Left lung (tissue), 10 donors: ENCODE results near the gene ADCY7. TPM values are rescaled to one million over a fixed set of nuclear protein-coding genes. Genes with fewer than 3 reads are reported as not detected.

Experiments
- ATAC-seq: fragments of 200-7000 bp; cut with Tn5 transposase; one replicate; pipeline ENCODE4 v1.9.1; 2020; ENCODE audit warnings: moderate library complexity
- DNase-seq, 4 donors: peaks; one replicate each; pipeline ENCODE4 v3.0.0-alpha.2; 2013 to 2020
- H3K27ac ChIP-seq, 2 donors: fragments of 200-600 bp; sonication (generic) in 1 of 2; one replicate each; pipeline versions ENCODE4 v1.5.0 to v1.8.0; 2020 to 2021
- H3K27me3 ChIP-seq, 2 donors: fragments of 200-600 bp; sonication (generic) in 1 of 2; one replicate each; pipeline versions ENCODE4 v1.5.0 to v1.8.0; 2020 to 2021
- H3K36me3 ChIP-seq, 2 donors: fragments of 200-600 bp; sonication (generic) in 1 of 2; one replicate each; pipeline versions ENCODE4 v1.5.0 to v1.8.0; 2020 to 2021
- H3K4me1 ChIP-seq, 2 donors: fragments of 200-600 bp; one replicate each; pipeline ENCODE4 v1.8.0; 2021
- H3K4me3 ChIP-seq, 2 donors: fragments of 200-600 bp; sonication (generic) in 1 of 2; one replicate each; pipeline versions ENCODE4 v1.5.0 to v1.8.0; 2020 to 2021; ENCODE audit warnings: mild to moderate bottlenecking in 1 of 2
- H3K9me3 ChIP-seq, 2 donors: fragments of 200-600 bp; sonication (generic) in 1 of 2; one replicate each; pipeline versions ENCODE4 v1.5.0 to v1.8.0; 2020 to 2021
- intact Hi-C, 2 donors: fragments of 100-400 bp; cut with DNase I; formaldehyde crosslinking; loops; one replicate each; pipeline versions ENCODE4 v1.11.2 to v1.14.2; 2022
- polyA plus RNA-seq, 6 donors: library from polyadenylated mRNA; unstranded; fragments of 120-200 nt; gene quantifications; one replicate each; pipeline ENCODE4 v1.2.1, GENCODE V29; 2013; ENCODE audit not compliant: insufficient read length in 6 of 6
- total RNA-seq, 2 donors: library from RNA; stranded (reverse); fragmentation: NEBNext Ultra II Directional; extraction: Animal tissue kit (Norgen Biotek cat#: 25700); gene quantifications; one replicate each; pipeline ENCODE4 v1.2.1, GENCODE V29; 2021
- TF ChIP-seq, protein P1 (sequence below), 2 donors: fragments of 200-600 bp; sonication (generic) in 1 of 2; IDR thresholded peaks; one replicate each; pipeline versions ENCODE4 v1.5.0 to v1.8.0; 2021; ENCODE audit warnings: antibody characterized with exemption in 2 of 2
- donor health status: DM: no; HTN: yes; CAD: no.
- donor health status: DM: no; HTN: no; CAD: no.

Gene ADCY7
- total and polyA plus RNA-seq, 8 donors: 23.5 to 116 (median 29.9) TPM

DNA sequence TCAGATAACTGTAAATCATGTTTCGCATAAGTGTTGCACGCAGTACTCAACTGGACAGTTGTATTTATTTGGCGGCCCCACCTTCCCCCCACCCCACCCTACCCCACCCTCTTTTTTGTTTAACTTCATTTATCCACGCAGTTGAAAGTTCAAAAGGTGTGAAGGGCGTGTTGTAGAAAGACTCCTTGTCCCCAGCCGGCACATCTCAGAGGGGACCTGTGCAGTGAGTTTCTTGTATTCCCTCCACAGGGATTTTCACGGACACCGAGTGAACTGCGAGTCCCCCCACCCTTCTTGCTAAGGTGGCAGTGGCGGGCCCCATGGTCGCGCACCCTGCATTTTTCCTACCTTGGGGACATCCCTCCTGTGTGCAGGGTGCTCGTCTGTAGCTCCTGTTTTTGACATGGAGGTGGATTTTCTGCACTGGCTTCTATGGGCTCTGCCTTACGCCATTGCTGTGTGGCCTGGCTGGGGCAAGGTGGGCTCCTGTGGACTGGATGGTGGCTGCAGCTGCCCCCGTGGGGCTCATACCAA, 36.2 kb downstream of the ADCY7 start:
- intact Hi-C loops: no loop called here
- no peaks in the 10 kb centered on the region for H3K9me3 ChIP-seq
- H3K36me3 ChIP-seq: peaks cover 0 to 100% of the 10 kb centered on the region in 2 donors
- ATAC-seq: no peak
- H3K27me3 ChIP-seq: no peaks in the 10 kb centered on the region
- H3K4me3 ChIP-seq: no peak overlapping the region
- H3K4me1 ChIP-seq: peaks cover 3 to 21% of the 10 kb centered on the region in 2 donors
- DNase-seq: peak in 2 of 4 donors; percentile 29 to 34
- H3K27ac ChIP-seq: no peak overlapping the region
- TF ChIP-seq, protein P1, sequence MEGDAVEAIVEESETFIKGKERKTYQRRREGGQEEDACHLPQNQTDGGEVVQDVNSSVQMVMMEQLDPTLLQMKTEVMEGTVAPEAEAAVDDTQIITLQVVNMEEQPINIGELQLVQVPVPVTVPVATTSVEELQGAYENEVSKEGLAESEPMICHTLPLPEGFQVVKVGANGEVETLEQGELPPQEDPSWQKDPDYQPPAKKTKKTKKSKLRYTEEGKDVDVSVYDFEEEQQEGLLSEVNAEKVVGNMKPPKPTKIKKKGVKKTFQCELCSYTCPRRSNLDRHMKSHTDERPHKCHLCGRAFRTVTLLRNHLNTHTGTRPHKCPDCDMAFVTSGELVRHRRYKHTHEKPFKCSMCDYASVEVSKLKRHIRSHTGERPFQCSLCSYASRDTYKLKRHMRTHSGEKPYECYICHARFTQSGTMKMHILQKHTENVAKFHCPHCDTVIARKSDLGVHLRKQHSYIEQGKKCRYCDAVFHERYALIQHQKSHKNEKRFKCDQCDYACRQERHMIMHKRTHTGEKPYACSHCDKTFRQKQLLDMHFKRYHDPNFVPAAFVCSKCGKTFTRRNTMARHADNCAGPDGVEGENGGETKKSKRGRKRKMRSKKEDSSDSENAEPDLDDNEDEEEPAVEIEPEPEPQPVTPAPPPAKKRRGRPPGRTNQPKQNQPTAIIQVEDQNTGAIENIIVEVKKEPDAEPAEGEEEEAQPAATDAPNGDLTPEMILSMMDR (IDR thresholded peaks at IDR 0.05): no peak

GRCh38 chr16:50303041-50303604, 36.8 kb downstream of the ADCY7 start:
- Histone ChIP-seq H3K9me3 (no peaks in the 10 kb centered on the region), H3K27ac (peak overlapping the region; percentile 53 to 61), H3K4me1 (peaks cover 3 to 21% of the 10 kb centered on the region in 2 donors), H3K4me3 (no peak overlapping the region), H3K36me3 (peaks cover 0 to 97% of the 10 kb centered on the region in 2 donors), H3K27me3 (no peaks in the 10 kb centered on the region)
- ATAC-seq: peak; percentile 8
- intact Hi-C loops: no loop called here
- peak in 2 of 4 donors; percentile 33 to 37 for DNase-seq
- TF ChIP-seq, protein P1 (IDR thresholded peaks at IDR 0.05): no peak

DNA sequence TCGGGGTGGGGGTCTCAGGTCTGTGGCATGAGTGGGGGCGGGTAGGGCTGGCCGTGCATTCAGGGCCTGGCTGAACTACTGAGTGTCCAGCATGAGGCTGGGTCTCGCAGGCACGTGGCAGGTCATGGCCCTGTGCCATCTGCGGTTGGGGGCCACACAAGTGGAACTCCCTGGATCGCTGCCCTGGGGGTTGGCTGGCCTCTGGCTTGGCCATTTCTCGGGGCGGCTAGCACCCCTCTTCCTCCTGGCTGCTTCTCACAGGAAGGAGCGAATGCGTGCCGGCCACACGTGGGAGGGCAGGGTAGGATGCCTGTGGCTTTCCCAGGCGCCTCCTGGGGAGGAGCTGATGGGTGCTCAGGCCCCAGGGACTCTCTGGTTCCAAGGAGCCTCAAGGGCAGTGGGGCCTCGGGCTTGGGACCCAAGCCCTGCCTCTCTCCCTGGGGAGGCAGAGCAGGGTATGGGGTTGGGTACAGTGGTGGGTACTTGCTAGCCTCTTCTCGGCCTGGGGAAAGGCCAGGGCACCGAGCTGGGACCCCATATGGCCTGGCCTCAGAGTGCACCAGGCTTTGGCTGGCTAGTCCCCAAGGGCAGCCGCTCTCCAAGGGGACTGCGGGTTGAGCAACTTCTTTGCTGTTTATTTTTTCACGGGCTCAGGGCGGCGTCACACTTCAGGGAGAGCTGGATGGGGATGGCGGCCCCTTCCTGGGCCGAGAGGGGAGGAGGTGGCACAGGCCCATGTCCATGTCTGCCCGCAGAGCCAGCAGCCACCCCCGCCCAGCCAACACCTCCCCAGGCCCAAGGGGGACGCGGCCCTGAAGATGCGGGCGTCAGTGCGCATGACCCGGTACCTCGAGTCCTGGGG, 37.5 kb downstream of the ADCY7 start:
- no peak overlapping the region for H3K4me3 ChIP-seq
- H3K27ac ChIP-seq: peak overlapping the region; percentile 53 to 61
- peaks cover 0 to 97% of the 10 kb centered on the region in 2 donors for H3K36me3 ChIP-seq
- no peaks in the 10 kb centered on the region for H3K9me3 ChIP-seq
- ATAC-seq (peak; percentile 64), DNase-seq (peak in 3 of 4 donors; percentile 57 to 82 (median 57))
- no peaks in the 10 kb centered on the region for H3K27me3 ChIP-seq
- intact Hi-C loops: no loop called here
- TF ChIP-seq, protein P1 (IDR thresholded peaks at IDR 0.05): no peak
- H3K4me1 ChIP-seq: peaks cover 3 to 21% of the 10 kb centered on the region in 2 donors

- TF ChIP-seq, protein P1 (IDR thresholded peaks at IDR 0.05): no peak
- ATAC-seq (no peak), DNase-seq (peak in 1 of 4 donors; percentile 70)
- intact Hi-C loops: no loop called here
- Histone ChIP-seq H3K9me3 (no peaks in the 10 kb centered on the region), H3K27me3 (no peaks in the 10 kb centered on the region), H3K27ac (peak overlapping the region in 1 of 2 donors; percentile 61), H3K4me1 (peaks cover 3 to 21% of the 10 kb centered on the region in 2 donors), H3K36me3 (peaks cover 0 to 97% of the 10 kb centered on the region in 2 donors), H3K4me3 (no peak overlapping the region)
Observed at GRCh38 chr16:50304467-50305440, 38.4 kb downstream of the ADCY7 start.
